CD4-positive, alpha-beta T cell treated with Interleukin-15 for 4 hours (primary cell): Measurements from ENCODE around the gene SPG7.

ENCODE experiments used
- DNase-seq: peaks from one replicate; pipeline ENCODE4 v3.0.0-alpha.2; 2020; ENCODE audit warnings: low spot score

SPG7 gene

DNA sequence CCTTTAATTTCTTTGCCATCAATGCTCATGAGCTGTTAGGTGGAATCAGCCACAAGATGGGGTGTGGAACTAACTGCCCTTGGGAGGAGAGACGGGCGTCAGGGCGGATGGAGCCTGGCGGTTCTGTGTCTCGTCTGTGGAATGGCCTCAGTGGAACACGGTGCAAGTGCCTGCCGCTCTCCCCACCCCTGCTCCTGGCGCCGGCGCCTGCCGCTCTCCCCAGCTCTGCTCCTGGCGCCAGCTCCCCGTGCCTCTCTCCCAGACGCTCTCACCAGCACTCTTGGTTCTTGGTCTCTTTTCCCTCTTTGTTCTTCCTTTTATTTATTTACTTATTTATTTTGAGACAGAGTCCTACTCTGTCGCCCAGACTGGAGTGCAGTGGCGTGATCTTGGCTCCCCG, 39.1 kb downstream of the SPG7 start:
- DNase-seq: no peak

DNA sequence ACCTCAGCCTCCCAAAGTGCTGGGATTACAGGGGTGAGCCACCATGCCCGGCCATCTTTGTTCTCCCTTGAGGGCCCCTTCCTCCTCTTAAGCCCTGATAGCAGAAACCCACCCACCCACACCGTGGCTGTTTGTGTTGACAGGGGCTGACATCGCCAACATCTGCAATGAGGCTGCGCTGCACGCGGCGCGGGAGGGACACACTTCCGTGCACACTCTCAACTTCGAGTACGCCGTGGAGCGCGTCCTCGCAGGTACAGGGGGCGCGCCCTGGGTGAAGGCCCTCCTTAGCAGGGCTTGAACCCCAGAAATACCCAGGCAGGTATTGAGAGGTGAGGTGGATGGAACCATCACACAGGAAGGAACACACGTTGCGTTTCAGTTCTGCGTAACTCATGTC, 39.7 kb downstream of the SPG7 start:
- no peak for DNase-seq

DNA sequence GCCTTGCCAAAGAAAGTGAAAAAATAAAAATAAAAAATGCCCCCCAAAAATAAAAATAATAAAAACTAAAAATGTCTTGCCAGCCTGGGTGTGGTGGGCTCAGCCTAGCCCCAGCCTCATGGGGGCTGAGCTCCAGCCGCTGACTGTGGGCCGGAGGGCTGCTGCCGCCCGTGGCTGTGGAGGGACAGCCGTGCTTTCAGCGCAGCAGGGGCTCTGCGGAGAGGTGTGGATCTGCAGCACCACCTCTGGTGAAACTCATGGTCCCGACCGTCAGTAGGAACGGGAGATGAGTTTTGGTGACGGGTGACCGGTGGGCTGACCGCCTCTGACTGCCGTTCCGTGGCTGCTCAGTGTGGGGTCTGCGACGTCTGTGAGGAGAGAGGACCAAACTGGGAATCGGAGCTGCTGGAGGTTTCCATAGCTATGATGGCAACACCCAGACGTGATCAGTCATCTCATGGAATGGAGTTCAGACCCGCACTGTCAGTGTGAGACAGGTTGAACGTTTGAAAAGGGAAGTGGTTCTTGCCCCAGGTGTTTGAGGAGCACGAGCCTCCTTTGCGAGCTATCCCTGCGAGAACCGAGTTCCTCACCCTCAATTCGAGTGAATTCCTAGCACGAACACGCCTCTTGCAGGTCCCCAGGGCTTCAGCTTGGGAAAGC, 40.3 kb downstream of the SPG7 start:
- no peak for DNase-seq

DNA sequence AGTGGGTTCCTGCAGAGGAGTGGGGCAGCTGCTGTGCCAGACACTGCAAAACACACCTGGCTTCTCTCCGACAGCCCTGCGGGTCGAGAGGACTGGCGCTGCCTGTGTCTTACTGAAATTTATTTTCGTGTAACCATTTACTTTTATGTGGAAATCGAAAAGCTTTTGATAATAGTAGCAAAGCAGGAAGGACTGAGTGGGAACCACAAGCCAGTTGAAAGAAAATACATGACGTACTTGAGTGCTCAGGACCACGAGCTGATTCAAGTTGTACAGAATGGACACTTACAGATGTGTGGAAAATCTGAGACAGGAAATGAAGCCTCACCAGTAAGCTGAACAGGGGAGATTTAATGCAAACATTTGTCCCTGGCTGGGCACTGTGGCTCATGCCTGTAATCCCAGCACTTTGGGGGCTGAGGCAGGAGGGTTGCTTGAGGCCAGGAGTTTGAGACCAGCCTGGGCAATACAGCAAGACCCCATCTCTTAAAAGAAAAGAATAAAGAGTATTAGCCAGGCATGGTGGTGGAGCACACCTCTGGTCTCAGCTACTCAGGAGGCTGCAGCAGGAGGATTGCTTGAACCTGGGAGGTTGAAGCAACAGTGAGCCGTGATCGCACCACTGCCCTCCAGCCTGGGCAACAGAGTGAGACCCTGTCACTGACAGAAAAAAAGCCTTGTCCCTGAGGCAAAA, 41.0 kb downstream of the SPG7 start:
- DNase-seq: no peak

DNA sequence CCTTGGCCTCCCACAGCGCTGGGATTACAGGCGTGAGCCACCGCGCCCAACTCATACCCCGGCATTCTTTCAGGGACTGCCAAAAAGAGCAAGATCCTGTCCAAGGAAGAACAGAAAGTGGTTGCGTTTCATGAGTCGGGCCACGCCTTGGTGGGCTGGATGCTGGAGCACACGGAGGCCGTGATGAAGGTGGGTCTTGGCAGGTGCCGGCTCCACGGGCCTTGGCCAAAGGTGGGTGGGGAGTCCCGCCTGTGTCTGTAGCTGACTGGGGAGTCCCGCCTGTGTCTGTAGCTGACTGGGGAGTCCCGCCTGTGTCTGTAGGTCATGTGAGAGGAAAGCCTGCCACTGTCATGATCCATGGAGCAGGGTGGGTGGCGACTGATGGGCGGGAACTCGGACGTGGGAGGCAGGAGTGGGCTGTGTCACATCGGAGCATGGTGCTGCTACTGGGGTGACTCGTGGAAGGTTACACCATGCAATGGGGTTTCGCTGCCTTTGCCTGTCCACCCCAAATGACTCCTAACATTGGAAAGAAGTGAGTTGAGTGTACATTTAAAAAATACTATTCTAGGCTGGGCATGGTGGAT, 42.3 kb downstream of the SPG7 start:
- DNase-seq: no peak

DNA sequence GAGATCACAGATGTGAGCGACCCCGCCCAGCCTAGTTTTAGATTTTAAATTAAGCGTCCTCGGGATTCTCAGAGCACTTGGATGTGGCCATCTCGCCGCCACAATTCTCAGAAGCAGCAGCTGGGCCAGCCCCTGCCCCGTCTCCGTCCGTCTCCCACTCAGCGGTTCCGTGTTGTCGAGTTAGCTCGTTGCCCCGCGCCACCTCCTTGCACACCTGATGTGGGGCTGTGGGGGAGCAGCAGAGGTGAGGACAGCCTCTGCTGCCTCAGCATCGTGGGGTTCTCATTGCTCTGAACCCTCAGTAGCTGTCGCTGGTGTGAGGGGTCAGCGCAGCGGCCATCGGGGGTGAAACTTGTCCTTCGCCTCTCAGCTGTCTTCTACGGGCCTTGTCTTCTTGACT, 44.1 kb downstream of the SPG7 start:
- no peak for DNase-seq

DNA sequence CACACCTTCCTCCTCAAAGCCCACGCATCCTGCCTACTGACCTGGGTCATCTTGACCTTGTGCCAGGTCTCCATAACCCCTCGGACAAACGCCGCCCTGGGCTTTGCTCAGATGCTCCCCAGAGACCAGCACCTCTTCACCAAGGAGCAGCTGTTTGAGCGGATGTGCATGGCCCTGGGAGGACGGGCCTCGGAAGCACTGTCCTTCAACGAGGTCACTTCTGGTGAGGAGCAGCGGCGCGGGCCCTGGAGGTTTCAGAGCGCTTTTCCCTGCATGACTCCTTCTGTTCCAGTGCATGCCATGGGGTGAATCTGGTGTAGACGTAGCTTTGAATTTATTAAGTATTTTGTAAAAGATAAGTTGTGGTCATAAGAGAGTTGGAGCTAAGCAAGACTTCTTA, 44.7 kb downstream of the SPG7 start:
- DNase-seq: no peak

DNA sequence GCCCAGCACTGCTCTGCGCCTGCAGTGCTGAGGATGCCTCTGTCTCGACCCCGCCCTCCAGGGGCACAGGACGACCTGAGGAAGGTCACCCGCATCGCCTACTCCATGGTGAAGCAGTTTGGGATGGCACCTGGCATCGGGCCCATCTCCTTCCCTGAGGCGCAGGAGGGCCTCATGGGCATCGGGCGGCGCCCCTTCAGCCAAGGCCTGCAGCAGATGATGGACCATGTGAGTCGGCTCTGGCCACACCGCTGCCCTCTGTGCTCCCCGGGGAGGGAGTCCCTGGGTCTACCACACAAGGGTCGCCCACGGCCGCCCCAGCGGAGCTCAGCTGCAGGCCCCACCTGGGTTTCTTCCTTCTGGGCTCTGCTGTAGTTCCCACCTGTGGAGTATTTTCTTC, 45.5 kb downstream of the SPG7 start:
- DNase-seq: no peak

DNA sequence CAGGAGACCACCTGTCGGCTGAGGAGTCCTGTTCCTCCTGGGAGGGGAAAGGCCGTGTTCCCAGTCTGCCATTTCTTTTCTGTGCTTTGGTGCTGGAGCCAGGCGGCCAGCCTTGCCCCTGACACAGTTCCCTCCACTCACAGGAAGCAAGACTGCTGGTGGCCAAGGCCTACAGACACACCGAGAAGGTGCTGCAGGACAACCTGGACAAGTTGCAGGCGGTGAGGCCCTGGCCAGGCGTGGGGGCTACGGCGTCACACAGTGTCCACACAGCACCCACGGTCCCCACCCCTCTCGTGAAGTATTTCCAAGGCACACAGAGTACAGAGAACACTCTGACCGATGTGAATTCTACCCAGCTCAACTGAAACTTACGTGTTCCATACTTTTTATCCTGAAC, 46.1 kb downstream of the SPG7 start:
- no peak for DNase-seq

DNA sequence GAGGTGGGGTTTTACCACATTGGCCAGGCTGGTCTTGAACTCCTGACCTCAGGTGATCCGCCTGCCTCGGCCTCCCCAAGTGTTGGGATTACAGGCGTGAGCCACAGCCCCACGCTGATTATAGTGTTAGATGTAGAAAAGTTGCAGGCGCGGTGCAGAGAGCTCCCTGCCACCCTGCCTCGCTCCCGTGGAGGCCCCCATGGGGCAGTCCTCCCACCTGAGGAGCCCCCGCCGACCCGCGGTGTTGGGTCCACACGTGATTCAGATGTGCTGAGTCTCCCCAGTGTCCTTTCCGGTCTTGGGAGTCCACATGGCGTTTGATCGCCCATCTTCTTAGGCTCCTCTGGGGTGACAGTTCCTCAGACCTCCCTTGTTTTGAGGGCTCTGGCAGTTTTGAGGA, 47.1 kb downstream of the SPG7 start:
- no peak for DNase-seq

DNA sequence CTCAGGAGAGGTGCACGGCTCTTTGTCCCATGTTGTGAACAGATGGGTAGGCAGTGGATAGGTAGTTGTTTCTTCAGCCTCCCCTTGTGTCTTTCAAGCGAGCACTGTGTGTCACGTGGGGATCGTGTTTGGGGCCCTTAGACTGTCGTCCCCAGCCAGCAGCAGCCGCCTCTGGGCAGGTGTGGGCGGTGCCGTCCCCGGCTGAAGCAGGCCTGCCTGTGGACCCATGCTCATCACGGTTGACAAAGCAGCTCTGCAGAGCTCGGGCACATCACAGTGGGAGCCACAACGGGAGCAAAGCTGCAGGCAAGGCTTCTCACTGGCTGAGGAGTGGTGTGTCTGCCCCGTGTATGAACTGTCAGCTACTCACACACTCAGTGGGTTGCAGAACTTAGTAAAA, 47.6 kb downstream of the SPG7 start:
- no peak for DNase-seq

DNA sequence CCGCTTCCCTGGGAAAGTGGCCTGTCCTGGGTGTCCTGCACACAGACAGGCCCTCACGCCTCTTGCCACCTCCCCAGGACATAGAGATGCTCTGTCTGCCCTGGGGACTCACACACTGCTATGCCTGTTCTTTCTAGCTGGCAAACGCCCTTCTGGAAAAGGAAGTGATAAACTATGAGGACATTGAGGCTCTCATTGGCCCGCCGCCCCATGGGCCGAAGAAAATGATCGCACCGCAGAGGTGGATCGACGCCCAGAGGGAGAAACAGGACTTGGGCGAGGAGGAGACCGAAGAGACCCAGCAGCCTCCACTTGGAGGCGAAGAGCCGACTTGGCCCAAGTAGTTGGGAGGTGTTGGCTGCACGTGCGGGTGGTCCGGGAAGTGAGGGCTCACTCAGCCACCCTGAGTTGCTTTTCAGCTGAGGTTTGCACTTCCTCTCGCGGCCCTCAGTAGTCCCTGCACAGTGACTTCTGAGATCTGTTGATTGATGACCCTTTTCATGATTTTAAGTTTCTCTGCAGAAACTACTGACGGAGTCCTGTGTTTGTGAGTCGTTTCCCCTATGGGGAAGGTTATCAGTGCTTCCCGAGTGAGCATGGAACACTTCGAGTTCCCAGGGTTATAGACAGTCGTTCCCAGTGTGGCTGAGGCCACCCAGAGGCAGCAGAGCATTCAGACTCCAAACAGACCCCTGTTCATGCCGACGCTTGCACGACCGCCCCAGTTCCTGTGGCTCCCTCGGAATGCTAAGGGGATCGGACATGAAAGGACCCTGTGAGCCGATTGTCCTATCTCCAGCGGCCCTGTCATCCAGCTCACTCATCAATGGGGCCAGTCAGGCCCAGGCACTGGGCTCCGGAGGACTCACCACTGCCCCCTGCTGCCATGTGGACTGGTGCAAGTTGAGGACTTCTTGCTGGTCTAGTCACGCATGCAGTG, 48.8 kb downstream of the SPG7 start:
- DNase-seq: peak; percentile 80

DNA sequence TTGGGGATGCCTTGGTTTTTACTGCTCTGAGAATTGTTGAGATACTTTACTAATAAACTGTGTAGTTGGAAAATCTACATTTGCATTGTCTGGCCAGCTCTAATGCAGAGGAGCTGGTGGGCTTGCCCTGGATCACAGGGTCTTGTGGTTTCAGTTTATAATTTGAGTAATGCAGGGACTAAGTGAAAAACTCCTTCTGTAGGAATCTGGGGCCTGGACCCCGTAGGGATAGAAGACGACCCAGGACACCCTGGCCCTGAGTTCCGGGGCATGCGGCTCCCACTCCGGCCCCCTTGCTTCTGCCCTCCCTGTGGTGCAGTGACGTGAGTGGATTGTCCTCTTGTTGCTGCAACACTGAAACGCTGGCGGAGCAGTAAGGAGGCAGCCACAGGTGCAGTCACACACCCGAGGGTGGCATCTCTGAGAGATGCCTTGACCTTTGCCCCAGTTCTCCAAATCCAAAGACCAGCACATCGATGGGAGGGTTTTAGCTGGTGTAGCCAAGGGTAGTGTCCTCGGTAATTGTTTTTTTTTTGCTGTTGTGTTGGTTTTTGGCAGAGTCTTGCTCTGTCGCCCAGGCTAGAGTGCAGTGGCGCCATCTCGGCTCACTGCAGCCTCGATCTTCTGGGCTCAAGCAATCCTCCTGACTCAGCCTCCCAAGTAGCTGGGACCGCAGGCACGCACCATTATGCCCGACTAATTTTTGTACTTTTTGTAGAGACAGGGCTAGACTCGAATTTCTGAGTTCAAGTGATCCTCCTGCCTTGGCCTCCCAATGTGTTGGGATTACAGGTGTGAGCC, 49.7 kb downstream of the SPG7 start:
- DNase-seq: no peak

DNA sequence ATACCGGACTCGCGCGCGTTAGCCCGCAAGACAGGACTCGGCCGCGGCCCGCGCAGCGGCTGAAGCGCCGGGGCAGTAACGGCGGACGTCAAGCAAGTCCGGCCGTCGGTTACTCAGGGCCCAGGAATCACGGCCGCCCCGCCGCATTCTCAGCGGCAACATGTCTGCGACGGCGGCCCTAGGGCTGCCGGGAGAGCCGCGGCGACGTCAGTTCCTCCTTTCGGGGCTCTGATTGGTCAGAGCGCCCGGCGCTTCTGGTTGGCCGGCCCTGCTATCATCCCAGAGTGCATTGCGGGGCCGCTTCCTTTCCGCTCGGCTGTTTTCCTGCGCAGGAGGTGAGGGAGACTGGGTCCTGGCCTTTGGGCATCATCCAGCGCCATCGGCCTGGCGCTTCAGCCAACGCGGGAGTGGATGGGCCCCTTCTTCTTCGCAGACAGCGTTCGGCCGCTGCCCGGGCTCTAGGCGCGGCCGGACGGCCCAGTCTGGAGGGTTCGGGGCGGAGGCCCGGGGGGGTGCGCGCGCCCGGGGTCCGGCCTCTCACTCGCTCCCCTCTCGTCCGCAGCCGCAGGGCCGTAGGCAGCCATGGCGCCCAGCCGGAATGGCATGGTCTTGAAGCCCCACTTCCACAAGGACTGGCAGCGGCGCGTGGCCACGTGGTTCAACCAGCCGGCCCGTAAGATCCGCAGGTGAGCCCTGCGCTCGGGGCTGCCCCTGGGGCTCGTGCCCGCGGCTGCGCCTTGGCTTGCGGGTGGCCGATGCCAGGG, 52.4 kb downstream of the SPG7 start, which contains the start of gene RPL13:
Gene RPL13 (plus strand): TSS at position 305 of the 764 bp plus-strand sequence. CDS start 278 bp downstream, at position 583.
- peak; percentile 94 for DNase-seq

DNA sequence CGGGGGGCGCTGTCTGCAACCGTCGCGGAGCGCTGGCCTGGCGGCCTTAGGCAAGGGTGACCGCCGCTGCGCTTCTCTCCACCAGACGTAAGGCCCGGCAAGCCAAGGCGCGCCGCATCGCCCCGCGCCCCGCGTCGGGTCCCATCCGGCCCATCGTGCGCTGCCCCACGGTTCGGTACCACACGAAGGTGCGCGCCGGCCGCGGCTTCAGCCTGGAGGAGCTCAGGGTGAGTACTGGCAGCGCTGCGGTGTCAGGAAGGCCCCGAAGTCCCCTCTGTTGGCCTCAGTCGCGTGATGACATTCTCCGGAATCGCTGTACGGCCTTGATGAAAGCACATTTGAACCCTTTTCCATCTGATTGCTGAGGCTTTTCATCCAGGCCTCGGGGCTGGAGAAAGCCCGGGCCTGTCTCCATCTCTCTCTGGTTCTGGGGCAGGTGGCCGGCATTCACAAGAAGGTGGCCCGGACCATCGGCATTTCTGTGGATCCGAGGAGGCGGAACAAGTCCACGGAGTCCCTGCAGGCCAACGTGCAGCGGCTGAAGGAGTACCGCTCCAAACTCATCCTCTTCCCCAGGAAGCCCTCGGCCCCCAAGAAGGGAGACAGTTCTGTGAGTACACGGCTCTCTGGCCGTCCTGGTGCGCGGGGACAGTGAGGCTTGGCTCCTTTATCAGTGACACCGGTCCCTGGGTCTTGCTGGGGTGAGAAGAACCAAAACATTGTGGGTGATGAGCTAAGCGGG, 53.1 kb downstream of the SPG7 start:
- DNase-seq: no peak

DNA sequence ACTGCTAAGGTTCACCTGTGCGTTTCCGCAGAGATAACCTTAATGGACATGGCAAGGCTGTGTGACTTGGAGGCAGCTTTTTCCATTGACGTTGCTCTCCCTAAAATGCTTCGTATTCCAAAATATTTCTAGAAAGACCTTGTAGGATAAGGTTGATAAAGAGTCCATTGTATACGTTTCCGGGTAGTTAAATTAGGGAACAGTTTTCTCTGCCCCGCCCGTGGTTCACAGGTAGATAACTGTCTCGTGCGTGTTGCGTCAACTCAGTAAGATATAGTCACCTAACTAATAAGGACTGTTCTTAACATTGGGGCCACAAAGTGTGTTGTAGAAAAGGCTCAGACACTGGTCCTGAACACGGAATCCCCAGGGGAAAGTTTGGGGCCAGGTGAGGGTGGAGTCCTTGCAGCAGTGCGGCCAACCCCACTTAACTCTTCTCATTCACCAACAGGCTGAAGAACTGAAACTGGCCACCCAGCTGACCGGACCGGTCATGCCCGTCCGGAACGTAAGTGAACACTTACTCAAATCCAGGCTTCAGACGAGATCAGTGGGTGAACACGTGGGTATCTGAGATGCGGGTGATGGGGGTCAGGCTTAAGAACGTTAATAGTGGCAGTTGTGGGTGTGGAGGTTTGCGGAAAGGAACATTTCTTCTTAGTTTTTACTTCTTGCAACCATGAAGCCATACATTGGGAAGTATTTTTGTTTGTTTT, 53.8 kb downstream of the SPG7 start:
- DNase-seq: no peak

DNA sequence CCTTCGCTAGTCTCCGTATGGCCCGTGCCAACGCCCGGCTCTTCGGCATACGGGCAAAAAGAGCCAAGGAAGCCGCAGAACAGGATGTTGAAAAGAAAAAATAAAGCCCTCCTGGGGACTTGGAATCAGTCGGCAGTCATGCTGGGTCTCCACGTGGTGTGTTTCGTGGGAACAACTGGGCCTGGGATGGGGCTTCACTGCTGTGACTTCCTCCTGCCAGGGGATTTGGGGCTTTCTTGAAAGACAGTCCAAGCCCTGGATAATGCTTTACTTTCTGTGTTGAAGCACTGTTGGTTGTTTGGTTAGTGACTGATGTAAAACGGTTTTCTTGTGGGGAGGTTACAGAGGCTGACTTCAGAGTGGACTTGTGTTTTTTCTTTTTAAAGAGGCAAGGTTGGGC, 54.7 kb downstream of the SPG7 start:
- DNase-seq: no peak

DNA sequence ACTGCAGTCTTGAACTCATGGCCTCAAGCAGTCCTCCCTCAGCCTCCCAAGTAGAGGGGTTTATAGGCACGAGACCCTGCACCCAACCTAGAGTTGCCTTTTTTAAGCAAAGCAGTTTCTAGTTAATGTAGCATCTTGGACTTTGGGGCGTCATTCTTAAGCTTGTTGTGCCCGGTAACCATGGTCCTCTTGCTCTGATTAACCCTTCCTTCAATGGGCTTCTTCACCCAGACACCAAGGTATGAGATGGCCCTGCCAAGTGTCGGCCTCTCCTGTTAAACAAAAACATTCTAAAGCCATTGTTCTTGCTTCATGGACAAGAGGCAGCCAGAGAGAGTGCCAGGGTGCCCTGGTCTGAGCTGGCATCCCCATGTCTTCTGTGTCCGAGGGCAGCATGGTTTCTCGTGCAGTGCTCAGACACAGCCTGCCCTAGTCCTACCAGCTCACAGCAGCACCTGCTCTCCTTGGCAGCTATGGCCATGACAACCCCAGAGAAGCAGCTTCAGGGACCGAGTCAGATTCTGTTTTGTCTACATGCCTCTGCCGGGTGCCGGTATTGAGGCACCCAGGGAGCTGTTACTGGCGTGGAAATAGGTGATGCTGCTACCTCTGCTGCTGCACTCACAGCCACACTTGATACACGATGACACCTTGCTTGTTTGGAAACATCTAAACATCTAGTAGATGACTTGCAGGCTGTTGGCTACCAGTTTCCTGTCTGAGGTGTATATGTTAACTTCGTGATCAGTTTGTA, 55.6 kb downstream of the SPG7 start:
- no peak for DNase-seq
